Left colon (tissue), 2 donors: ENCODE results near the gene ANO7. TPM values are rescaled to one million over a fixed set of nuclear protein-coding genes. Genes with fewer than 3 reads are reported as not detected.
A peak's percentile ranks its signal among the peaks of the same experiment; 100 is the strongest.
"Not testable (repeated sequence)": the region's sequence is repeated elsewhere in the genome, so short reads cannot be mapped to it uniquely, and the experiment has no call there.

Source experiments
- ATAC-seq: fragments of 200-7000 bp; cut with Tn5 transposase; one replicate; pipeline ENCODE4 v1.9.1; 2020; ENCODE audit warnings: mild to moderate bottlenecking, moderate library complexity
- DNase-seq, 2 donors: peaks; one replicate each; pipeline ENCODE4 v3.0.0-alpha.2; 2020
- intact Hi-C, 2 donors: fragments of 100-400 bp; cut with DNase I in 1 of 2; cut with micrococcal nuclease in 1 of 2; formaldehyde crosslinking; loops; one replicate each; pipeline versions ENCODE4 v1.11.2 to v1.14.0; 2022; cut with DNase I, micrococcal nuclease
- total RNA-seq, 2 donors: library from RNA; stranded (reverse); fragmentation: NEBNext Ultra II Directional; extraction: Animal tissue kit (Norgen Biotek cat#: 25700); gene quantifications; one replicate each; pipeline ENCODE4 v1.2.1, GENCODE V29; 2021
- donor health status: DM: no; HTN: no; CAD: no.
- donor health status: DM: yes; HTN: yes; CAD: no.

Gene ANO7
- total RNA-seq, 2 donors from 2014 or later = 75.4 to 114 TPM

- no peak for DNase-seq
- intact Hi-C loops = no loop called here
- ATAC-seq = no peak
These were observed 601 bp upstream of the ANO7 start for GRCh38 chr2:241187918-241188234.

- intact Hi-C loops = no loop called here
- no peak for ATAC-seq
- peak in 1 of 2 donors; percentile 22 for DNase-seq
These were observed 797 bp downstream of the ANO7 start for GRCh38 chr2:241189093-241189855.

GRCh38 chr2:241189856-241190201 lies 1.4 kb downstream of the ANO7 start:
- peak in 1 of 2 donors; percentile 21 for DNase-seq
- ATAC-seq = no peak
- intact Hi-C loops = no loop called here

GRCh38 chr2:241190291-241190981 lies 2.0 kb downstream of the ANO7 start:
- intact Hi-C loops = no loop called here
- peak; percentile 47 for ATAC-seq
- DNase-seq = peak; percentile 29 to 31

DNA sequence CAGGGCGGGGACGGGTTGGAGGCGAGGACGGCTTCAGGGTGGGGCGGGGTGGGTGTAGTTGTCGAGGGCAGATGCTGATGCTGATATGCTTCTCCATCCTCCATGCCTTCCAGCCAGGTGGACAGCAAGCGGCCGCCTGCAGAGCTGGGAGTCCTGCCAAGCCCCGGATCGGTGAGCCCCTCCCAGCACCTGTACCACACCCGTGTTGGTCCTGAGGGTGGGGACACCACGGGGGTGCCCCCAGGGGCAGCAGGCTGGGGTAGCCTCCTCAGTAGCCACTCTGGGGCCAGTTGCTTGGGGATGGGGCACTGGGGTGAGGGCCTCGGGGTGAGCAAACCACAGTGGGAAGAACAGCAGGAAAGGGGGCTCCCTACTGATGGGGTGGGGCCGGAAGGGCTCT lies 2.6 kb downstream of the ANO7 start:
- peak; percentile 58 to 63 for DNase-seq
- intact Hi-C loops = no loop called here
- ATAC-seq = peak; percentile 66

GRCh38 chr2:241193271-241193670 lies 4.8 kb downstream of the ANO7 start:
- intact Hi-C loops = no loop called here
- peak in 1 of 2 donors; percentile 1 for DNase-seq
- no peak for ATAC-seq

DNA sequence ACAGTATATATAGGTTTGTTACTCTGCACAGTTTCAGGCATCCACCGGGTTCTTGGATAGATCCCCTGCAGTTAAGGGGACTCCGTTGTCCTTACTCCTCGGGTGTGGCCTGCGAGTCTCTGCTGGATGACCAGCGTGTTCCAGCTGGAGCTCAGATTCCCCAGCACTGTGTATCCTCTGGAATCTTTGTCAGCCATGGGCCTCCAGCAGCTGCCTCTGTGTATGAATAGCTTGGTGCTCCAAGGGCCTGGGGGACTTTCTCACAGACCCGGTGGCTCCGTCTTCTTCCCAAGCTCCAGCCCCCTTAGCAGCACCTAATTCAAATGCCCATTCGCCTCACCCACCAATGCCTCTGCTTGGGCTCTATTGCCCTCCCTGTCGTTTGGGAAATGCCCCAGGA lies 6.3 kb downstream of the ANO7 start:
- intact Hi-C loops = no loop called here
- DNase-seq = peak in 1 of 2 donors; percentile 8
- ATAC-seq = no peak

DNA sequence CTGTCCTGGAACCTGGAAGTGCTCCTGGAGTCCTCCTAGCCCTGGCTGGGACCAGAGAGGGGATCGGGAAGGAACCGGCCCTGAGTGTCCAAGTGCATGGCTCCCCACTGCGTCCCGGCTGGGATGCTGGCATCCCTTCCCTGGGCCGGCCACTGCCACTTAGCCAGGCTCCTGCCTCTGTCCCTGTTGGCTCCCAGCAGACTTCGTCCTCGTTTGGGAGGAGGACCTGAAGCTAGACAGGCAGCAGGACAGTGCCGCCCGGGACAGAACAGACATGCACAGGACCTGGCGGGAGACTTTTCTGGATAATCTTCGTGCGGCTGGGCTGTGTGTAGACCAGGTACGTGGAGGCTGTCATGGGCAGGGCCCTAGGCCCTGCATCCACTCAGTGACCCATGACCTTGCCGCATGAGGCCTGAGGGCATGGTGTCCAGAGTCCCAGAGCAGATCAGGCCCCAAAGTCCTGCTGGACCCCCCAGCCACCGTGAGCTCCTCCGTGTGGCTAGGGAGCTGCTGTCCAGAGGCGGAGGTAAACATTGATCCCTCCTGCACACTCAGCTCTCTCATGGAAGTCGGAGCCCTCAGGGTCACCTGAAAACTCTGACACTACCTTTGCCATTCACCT lies 7.1 kb downstream of the ANO7 start:
- ATAC-seq (no peak), DNase-seq (peak in 1 of 2 donors; percentile 14)
- intact Hi-C loops = no loop called here

DNA sequence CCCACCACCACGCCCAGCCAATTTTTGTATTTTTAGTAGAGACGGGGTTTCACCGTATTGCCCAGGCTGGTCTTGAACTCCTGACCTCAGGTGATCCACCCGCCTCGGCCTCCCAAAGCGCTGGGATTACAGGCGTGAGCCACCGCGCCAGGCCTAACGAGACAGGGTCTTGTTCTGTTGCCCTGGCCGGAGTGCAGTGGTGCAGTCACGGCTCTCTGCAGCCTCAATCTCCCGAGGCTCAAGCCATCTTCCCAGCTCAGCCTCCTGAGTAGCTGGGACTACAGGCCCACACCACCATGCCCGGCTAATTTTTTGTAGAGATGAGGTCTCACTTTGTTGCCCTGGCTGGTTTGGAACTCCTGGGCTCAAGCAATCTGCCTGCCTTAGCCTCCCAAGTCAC lies 8.8 kb downstream of the ANO7 start:
- ATAC-seq, intact Hi-C loops: not testable (repeated sequence)
- DNase-seq = peak in 1 of 2 donors; percentile 10

DNA sequence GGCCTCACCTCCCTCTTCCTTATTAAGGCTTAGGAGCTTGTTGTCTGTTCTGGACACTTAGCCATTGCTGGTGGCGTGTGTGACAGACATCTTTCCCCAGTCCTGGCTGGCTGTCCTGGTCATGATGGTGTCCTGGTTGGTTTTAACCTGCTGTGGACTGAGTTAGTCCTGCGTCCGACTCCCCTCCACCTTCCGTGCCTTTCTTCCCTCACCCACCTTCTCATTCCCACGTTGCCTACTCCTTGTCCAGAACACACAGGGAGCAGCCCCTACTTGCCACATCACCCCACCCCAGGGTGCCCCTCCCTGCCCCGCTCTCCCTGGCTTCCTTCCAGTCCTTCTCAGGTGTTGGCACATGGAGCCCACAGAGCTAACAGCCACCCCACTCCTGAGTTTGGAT lies 9.5 kb downstream of the ANO7 start:
- ATAC-seq (peak; percentile 23), DNase-seq (peak in 1 of 2 donors; percentile 11)
- intact Hi-C loops = no loop called here

- no peak for ATAC-seq
- peak in 1 of 2 donors; percentile 17 for DNase-seq
- intact Hi-C loops = no loop called here
These were observed 10.2 kb downstream of the ANO7 start for GRCh38 chr2:241198381-241199279.

DNA sequence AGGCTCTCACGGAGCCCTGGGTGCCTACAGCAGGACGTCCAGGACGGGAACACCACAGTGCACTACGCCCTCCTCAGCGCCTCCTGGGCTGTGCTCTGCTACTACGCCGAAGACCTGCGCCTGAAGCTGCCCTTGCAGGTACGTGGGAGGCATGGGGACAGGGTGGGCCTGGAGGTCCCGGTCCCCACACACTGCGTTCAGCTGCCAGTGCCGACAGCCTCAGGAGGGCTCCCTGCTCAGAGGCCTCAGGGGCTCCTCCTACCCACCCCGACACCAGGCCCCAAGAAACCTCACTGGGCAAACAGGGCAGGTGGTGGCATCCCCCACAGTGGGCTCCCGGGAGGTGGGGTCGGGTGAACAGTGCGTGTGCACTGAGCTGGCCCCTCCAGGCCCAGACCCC lies 10.8 kb downstream of the ANO7 start:
- ATAC-seq (no peak), DNase-seq (no peak)
- intact Hi-C loops = no loop called here

DNA sequence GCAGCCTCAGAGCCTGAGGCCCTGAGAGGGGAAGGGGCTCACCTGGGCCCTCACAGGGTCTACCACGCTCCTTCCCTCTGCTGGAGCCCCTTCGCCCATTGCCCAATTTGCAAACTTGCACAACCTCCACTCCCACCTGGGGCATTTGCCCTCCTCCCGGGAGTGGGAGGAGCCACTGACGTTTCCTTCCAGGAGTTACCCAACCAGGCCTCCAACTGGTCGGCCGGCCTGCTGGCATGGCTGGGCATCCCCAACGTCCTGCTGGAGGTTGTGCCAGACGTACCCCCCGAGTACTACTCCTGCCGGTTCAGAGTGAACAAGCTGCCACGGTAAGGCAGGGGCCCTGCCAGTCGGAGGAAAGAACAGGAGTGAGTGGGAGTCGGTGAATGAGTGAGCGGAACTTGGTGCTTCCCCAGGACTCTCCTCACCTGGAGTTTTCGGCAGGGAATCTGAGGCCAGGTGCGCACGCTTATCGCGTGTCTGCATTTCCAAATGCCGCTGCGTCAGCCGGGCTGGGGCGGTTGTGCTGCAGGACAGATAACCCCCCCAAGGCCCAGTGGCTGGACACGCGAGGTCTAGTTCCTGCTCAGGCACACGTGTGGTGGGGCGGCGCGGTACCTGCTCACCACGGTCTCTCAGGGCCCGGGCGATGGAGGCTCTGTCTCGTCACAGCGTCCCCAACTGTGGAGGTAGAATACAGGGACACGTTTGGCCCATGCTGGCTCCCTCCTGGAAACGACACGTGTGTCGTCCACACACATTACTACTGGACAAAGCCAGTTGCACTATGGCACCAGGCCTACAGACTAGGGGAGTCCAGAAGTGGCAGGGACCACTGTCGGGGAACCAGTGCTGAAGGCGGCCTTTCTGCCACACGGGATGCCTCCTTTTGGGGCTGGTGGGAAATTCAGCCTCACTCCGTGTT lies 11.7 kb downstream of the ANO7 start:
- no peak for ATAC-seq
- intact Hi-C loops = no loop called here
- DNase-seq = no peak

DNA sequence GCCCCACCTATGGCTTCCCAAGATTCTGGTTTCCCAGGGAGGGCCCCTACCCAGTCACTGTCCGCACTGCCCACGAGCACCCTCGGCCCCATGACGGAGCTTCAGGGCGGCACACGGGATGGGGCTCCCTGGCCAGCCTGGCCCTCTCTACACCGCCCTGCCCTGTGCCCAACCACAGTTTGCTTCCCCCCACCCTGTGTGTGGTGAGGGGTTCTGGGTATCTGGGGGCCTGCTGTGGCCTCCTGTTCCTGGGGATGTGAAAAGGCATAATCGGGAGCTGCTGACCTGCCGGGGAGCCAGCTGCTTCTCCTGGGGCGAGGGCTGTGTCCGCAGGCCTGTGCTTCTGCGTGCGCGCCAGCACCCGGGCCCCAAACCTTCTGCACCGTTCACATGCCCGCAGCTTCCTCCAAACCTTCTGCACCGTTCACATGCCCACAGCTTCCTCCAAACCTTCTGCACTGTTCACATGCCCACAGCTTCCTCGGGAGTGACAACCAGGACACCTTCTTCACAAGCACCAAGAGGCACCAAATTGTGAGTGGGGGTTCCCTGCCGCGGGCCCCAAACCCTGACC lies 12.4 kb downstream of the ANO7 start:
- ATAC-seq (no peak), DNase-seq (no peak)
- intact Hi-C loops = no loop called here

- DNase-seq (no peak), ATAC-seq (no peak)
- intact Hi-C loops = no loop called here
These were observed 13.2 kb downstream of the ANO7 start for GRCh38 chr2:241201445-241202267.

DNA sequence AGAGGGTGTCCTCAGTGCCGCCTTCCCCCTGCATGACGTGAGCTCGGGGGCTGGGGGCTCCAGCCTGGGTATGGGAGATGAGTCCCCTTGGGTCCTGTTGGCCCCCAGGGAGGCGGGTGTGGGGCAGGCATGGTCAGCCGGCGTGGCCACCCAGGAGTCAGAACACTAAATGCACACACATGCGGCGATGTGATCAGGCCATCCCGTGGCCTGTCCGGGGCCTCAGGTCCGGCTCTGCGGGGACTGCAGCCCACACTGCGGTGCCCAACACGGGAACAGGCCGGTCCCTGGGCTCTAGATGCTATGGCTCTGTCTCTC lies 13.8 kb downstream of the ANO7 start:
- no peak for ATAC-seq
- intact Hi-C loops = no loop called here

GRCh38 chr2:241202681-241203080 lies 14.2 kb downstream of the ANO7 start:
- ATAC-seq = no peak
- no peak for DNase-seq
- intact Hi-C loops = no loop called here

More for the DNA sequence above, 13.8 kb downstream of the ANO7 start:
- no peak for DNase-seq
